H7 (cell line): ENCODE measurements around the gene BTG1. TPM values are rescaled to one million over a fixed set of nuclear protein-coding genes. Genes with fewer than 3 reads are reported as not detected.
A peak's percentile ranks its signal among the peaks of the same experiment; 100 is the strongest.

Source experiments
- DNase-seq: peaks from one replicate; pipeline ENCODE4 v3.0.0; 2012
- H3K27me3 ChIP-seq: 2 replicates; pipeline ENCODE4 v1.6.0; 2011; ENCODE audit warnings: mild to moderate bottlenecking, low read length; ENCODE audit not compliant: control insufficient read depth, insufficient read depth
- H3K36me3 ChIP-seq: replicated peaks from 2 replicates; pipeline ENCODE4 v1.5.1; 2011; ENCODE audit warnings: low read length; ENCODE audit not compliant: control insufficient read depth, insufficient read depth
- H3K4me3 ChIP-seq: 2 replicates; pipeline ENCODE4 v1.5.1; 2011; ENCODE audit warnings: low read depth, mild to moderate bottlenecking, control low read depth, low read length, moderate library complexity; ENCODE audit not compliant: insufficient read depth
- total RNA-seq: library from RNA; depleted of rRNA; stranded (reverse); fragments of >200 nt; shearing (Covaris generic); gene quantifications from 2 replicates; pipeline ENCODE4 v1.2.3, GENCODE V29; 2014

BTG1 gene
- total RNA-seq, 1 experiment from 2014 or later = 4.6 TPM

DNA sequence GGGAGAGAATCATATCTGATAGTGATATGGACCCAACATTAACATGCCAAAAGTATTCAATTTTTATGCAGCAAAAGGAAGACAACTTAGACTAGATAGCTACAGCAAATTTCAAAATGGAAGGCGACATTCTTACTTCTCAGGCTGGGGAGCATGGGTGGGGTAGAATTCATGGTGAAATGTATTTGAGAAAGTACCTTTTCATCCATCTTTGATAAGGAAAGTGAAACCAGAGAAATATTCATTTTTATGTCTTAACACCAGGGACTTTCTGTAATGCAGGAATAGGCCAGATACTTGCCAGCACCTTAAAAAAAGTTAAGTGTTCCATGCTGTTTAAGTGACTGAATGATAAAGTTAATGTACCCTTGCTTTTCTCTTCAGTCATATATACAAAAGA, 13.4 kb downstream of the BTG1 start:
- no peak overlapping the region for H3K4me3 ChIP-seq
- no peak for DNase-seq
- H3K27me3 ChIP-seq = no peaks in the 10 kb centered on the region
- H3K36me3 ChIP-seq = no peaks in the 10 kb centered on the region

DNA sequence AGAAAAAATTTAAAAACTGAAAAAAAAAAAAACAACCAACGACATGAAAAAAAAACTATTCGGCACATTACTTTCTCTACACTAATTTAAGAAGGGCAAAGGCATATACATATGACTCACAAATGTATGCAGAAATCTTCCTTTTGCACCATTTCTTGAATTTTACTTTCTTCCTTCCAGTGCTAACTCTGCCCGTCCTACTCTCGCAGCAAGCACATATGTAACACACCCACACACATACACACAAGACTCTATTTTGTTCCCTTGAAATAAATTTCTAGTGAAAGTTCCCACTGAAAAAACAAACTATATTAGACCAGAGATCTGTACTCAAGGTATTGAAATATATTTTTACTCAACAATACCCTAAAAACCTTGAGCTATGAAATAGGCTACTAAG, 14.6 kb downstream of the BTG1 start:
- H3K36me3 ChIP-seq = no peaks in the 10 kb centered on the region
- H3K27me3 ChIP-seq = no peaks in the 10 kb centered on the region
- no peak overlapping the region for H3K4me3 ChIP-seq
- no peak for DNase-seq

DNA sequence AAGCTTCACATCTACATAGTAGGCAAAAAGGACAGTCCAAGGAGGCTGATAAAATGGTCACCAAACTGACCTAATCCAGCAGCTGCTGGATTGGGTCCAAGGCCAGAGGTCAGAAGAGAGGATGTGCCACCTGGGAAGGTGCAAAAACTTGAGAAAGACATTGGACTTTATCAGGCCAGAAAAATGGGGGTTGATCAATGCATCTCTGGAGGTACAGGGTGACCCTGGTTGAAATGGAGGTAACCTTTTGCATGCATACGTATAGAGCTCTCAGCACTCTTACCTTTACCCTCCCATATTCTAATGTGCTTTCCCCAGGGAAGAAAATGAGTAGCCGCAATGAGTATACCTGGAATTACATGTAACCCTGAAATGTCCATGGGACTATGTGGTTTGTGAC, 16.0 kb downstream of the BTG1 start:
- no peak for DNase-seq
- no peaks in the 10 kb centered on the region for H3K36me3 ChIP-seq
- H3K27me3 ChIP-seq = no peaks in the 10 kb centered on the region
- H3K4me3 ChIP-seq = no peak overlapping the region

DNA sequence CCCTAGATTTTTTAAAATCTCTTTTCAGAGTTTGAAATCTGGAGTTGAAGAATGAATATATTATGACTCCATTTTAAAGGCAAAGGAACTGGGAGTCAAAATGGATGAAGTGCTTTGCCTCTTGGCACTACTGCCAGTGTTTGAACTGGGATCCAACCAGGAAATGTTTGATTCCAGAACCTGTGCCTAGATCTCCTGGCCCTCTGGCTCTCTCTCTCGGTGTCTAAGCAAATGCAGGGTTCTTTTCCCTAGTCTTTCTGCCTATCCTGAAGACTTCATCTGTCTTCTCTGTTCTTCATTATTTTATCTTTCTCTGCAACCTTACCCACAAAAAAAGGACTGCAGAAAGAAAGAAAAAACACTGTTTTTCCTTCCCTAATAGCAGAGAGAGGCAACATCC, 17.0 kb downstream of the BTG1 start:
- H3K4me3 ChIP-seq = no peak overlapping the region
- no peaks in the 10 kb centered on the region for H3K27me3 ChIP-seq
- H3K36me3 ChIP-seq = no peaks in the 10 kb centered on the region
- no peak for DNase-seq

DNA sequence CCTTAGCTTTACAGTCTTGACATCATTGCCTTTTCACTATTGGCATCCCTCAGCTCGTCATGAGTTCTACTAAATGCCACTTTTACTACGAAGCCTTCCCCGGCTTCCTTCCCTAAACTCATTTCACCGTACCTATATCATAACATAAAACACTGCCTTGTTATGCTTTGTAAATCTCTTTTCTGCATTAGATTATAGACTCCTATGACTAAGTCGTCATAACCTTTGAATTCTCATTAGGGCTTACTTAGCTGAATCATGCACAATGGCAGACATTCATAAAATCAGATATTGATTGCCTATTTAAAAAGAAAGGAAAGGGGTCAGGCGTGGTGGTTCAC, 21.0 kb downstream of the BTG1 start:
- H3K27me3 ChIP-seq = no peaks in the 10 kb centered on the region
- no peaks in the 10 kb centered on the region for H3K36me3 ChIP-seq
- DNase-seq = no peak
- H3K4me3 ChIP-seq = no peak overlapping the region

DNA sequence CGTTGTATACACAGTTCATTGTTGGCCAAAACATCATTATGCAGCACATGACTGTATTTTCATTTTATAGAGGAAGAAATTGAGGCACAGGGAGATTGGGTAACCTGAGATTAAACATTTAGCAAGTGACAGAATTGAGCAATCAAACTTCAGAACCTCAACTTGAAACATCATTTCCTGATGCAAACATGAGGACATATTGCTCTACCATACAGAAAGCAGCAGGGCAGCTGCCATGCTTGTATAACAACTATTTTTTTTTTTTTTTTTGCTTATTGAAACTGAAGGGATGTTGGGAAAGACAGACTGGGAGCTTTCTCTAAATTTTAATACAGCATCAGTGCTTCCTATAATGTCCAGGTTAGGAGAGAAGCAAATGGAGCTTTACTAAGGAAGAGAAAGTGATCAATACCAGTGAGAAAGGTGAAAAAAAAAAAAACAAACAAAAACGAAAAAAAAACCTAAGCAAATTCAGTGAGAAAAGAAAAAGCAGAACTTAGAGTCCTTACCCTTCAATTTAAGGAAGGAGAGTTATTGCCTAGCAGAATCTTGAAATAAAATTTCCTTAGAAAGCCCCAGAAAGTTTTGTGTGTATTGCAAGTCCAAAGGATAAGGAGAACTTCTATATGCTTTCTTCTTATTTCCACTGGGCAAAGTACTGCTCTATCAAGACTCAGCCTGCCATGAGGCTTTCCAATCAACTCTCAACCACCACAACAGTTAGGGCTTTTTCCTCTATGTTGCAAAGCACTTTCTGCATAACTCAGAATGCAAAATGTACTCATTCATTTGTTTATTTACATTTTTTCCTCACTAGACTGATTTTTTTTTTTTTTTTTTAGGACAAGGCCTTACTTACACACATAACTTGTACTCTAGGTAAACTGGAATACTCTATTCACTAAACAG, 21.6 kb downstream of the BTG1 start:
- H3K36me3 ChIP-seq = no peaks in the 10 kb centered on the region
- H3K27me3 ChIP-seq = no peaks in the 10 kb centered on the region
- no peak overlapping the region for H3K4me3 ChIP-seq
- DNase-seq = no peak

DNA sequence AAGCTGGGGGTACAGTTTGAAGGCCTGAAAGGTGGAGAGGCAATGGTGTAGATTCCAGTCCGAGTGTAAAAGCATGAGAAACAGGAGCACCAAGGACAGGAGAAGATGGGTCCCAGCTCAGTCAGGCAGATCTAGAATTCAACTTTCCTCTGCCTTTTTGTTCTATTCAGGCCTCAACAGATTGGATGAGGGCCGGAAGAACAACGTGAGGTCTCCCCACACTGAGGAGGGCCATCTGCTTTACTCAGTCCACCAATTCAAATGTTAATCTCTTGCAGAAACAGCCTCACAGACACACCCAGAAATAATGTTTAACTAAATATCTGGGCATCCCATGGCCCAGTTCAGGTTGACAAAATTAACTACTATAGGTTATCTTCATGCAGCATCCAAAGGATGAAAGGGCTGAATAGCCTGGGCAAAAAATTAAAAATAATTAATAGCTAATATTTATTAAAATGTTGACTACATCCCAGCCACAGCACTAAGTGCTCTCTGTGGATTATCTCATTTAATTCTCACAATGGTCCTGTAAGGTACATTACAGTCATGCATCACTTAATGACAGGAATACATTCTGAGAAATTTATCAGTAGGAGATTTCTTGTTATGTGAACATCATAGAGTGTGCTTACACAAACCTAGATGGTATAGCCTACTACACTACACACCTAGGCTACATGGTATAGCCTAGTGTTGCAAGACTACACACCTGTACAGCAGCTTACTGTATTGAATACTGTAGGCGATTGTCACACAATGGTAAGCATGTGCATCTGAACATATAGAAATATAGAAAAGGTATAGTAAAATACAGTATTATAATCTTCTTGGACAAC, 22.5 kb downstream of the BTG1 start:
- no peaks in the 10 kb centered on the region for H3K36me3 ChIP-seq
- H3K4me3 ChIP-seq = no peak overlapping the region
- DNase-seq = no peak
- no peaks in the 10 kb centered on the region for H3K27me3 ChIP-seq

DNA sequence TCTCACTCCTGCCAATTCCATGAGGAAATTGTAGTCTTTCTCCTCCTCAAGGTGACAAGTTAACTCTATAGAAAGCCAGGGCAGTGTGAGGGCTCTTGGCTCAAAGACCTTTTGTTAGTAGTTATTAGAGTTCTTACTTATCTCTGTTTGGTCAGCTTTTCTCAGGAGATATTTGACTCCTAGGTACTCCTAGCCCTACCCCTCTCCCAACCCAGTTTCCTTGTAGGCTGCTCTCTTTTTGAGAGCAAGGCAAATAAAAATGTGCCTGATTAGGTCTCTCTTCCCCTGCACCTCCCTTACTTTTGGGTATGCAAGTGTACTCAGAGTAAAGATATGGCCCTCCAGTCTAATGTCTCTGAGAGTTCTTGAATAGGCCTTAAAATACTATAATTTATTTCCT, 23.8 kb downstream of the BTG1 start:
- DNase-seq = no peak
- Histone ChIP-seq H3K4me3 (no peak overlapping the region), H3K36me3 (no peaks in the 10 kb centered on the region), H3K27me3 (no peaks in the 10 kb centered on the region)

DNA sequence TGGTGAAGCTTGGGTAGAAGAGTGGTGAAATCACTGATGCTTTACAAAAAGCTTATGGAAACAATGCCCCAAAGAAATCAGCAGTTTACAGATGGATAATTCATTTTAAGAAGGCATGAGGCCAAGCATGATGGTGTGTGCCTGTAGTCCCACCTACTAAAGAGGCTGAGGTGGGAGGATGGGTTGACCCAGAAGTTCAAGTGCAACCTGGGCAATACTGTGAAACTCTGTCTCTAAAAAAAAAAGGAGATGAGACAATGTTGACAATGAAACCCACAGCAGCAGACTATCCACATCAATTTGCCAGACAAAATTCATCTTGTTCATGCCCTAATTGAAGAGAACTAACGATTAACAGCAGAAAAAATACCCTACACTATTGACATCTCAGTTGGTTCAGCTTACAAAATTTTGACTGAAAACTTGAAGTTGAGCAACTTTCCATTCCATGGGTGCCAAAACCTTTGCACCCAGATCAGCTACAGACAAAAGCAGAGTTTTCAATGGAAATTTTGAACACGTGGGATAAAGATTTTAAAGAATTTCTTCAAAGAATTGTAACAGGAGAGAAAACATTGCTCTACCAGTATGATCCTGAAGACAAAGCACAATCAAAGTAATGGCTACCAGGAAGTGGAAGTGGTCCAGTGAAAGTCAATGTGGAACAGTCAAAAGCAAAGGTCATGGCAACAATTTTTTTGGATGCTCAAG, 26.7 kb downstream of the BTG1 start:
- Histone ChIP-seq H3K36me3 (no peaks in the 10 kb centered on the region), H3K27me3 (no peaks in the 10 kb centered on the region), H3K4me3 (no peak overlapping the region)
- DNase-seq = no peak

DNA sequence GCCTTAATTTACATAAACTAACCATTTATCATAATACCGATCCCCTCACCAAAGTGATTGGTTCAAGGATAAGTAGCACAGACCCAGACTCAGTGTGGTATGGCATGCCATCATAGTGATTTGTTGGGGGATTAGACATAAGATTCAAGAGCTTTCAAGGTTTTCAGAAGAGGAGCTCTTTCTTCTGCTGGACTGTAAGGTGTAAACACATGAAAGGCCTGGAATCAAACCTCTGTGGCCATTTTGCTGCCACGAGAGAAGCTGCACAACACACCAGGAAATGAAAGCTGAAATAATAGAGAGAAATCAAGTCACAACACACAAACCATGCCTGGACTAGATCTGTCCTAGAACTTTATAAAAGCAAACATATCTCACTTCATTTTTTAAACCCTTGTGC, 30.8 kb downstream of the BTG1 start:
- Histone ChIP-seq H3K4me3 (no peak overlapping the region), H3K27me3 (no peaks in the 10 kb centered on the region)

DNA sequence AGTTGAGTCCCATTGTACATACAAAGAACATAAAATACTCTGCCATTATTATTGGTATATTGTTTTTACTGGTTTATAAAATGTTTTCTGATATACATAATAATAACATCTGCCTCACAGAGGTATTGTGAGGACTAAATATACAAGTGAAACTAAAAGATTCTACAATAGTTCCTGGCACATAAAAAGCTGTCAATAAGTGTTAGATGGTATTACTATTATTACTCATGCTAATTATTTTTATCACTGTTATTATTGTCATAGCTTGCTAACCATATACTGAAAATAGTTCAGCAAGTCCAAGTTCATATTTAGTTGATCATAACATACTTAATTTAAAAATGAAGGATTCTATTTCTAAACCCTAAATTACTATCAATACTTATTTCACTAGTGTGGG, 34.4 kb downstream of the BTG1 start:
- no peaks in the 10 kb centered on the region for H3K27me3 ChIP-seq
- DNase-seq = no peak
- no peaks in the 10 kb centered on the region for H3K36me3 ChIP-seq
- no peak overlapping the region for H3K4me3 ChIP-seq

More for the DNA sequence above, 30.8 kb downstream of the BTG1 start:
- DNase-seq = no peak
- no peaks in the 10 kb centered on the region for H3K36me3 ChIP-seq

DNA sequence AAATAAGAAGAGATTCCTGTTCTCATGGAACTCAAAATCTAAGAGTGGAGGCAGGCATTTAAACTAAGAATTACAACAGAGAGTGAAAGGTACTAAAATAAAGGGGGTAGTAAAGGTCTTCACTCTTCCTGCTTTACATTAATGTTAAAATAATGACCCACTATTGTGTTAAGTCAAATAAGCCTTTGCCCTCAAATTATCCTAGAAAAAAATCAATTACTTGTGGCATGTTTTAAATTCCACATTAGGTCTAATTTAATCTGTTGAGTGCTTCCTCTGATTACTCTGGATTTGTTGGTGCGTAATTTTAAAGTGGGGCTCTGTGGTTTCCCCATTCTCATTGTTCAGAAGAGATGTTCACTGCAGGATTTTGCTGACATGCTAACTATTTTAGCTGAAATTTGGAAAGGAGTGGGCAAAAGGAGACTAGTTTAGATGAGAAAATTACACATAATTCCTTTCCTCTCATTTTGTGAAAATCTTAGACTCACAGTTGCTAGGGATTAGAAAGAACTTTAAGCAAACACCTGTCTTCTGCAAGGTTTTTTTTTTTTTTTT, 35.5 kb downstream of the BTG1 start:
- Histone ChIP-seq H3K36me3 (no peaks in the 10 kb centered on the region), H3K27me3 (no peaks in the 10 kb centered on the region), H3K4me3 (no peak overlapping the region)
- DNase-seq = no peak

DNA sequence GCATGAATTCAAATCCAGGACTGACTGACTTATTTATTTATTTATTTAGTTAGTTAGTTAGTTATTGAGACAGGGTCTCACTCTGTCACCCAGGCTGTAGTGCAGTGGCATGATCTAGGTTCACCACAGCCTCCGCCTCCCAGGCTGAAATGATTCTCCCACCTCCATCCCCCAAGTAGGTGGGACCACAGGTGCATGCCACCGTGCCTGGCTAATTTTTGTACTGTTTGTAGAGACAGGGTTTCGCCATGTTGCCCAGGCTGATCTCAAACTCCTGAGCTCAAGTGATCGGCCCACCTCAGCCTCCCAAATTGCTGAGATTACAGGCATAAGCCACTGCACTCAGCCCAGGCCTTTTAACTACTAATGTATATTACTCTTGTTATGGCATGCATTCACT, 36.0 kb downstream of the BTG1 start:
- no peak for DNase-seq
- Histone ChIP-seq H3K27me3 (no peaks in the 10 kb centered on the region), H3K4me3 (no peak overlapping the region), H3K36me3 (no peaks in the 10 kb centered on the region)

DNA sequence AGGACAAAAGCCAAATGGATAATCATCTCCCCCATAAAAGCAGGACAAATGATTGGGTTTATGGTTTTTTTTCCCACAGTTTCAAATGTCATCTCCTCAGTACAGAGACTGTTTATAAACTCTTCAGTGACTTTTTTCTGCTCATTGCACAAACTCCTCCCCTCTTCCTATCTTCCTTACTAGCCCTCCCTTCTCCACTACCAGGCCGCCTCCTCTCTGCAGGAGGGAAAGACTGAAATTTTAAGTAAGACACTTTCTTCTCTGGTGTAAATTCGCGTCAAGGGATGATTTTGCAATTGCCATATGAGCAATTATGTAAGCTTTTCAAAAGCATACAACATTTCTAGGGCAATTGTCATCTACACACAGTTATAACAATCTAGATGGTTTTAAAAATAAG, 37.0 kb downstream of the BTG1 start:
- Histone ChIP-seq H3K4me3 (no peak overlapping the region), H3K27me3 (no peaks in the 10 kb centered on the region), H3K36me3 (no peaks in the 10 kb centered on the region)
- DNase-seq = peak; percentile 41
